Esophagus muscularis mucosa (tissue), 3 donors: Measurements from ENCODE around the gene KLRC4.

Source experiments
- CTCF ChIP-seq, 3 experiments: fragments of 200-600 bp in 2 of 3; fragments of 450-650 bp in 1 of 3; sonication (generic) in 2 of 3; IDR thresholded peaks; one replicate each; pipeline ENCODE4 v1.5.1; 2017 to 2019; ENCODE audit warnings: antibody characterized with exemption in 3 of 3, mild to moderate bottlenecking in 2 of 3, moderate library complexity in 1 of 3
- POLR2A ChIP-seq: fragments of 450-650 bp; IDR thresholded peaks from one replicate; pipeline ENCODE4 v1.6.1; 2017; ENCODE audit warnings: antibody characterized with exemption, moderate library complexity, mild to moderate bottlenecking, low read depth

- TF ChIP-seq CTCF (IDR thresholded peaks at IDR 0.05) (no peak), POLR2A (no peak)
These were observed 47.2 kb downstream of the KLRC4 start for GRCh38 chr12:10362325-10362724.
